SK-N-MC (cell line): Measurements from ENCODE around the gene ASF1B.
A peak's percentile ranks its signal among the peaks of the same experiment; 100 is the strongest.

ENCODE experiments used
- DNase-seq: peaks from one replicate; pipeline ENCODE4 v3.0.0-alpha.2; 2011; ENCODE audit warnings: low read depth, low spot score
- H3K27ac ChIP-seq: fragments of 200-600 bp; sonication (generic); 2 replicates; pipeline ENCODE4 v1.5.1; 2016; ENCODE audit warnings: mixed run types
- H3K36me3 ChIP-seq: fragments of 200-600 bp; sonication (generic); 2 replicates; pipeline ENCODE4 v1.6.1; 2017; ENCODE audit warnings: antibody characterized with exemption, low read length, mixed read lengths; ENCODE audit not compliant: insufficient read depth
- H3K4me3 ChIP-seq: fragments of 200-600 bp; sonication (generic); 2 replicates; pipeline ENCODE4 v1.5.1; 2016
- H3K9ac ChIP-seq: fragments of 200-600 bp; sonication (generic); 2 replicates; pipeline ENCODE4 v1.8.0; 2017; ENCODE audit warnings: mixed run types, mixed read lengths; ENCODE audit not compliant: insufficient read length
- H3K9me3 ChIP-seq: fragments of 200-600 bp; sonication (generic); 2 replicates; pipeline ENCODE4 v1.6.1; 2017; ENCODE audit warnings: low read depth, mild to moderate bottlenecking, antibody characterized with exemption, low read length, moderate library complexity, mixed read lengths
- EZH2 ChIP-seq: fragments of 200-600 bp; sonication (generic); IDR thresholded peaks from one replicate; pipeline ENCODE4 v1.6.1; 2017; ENCODE audit warnings: antibody characterized with exemption
- FOXP2 ChIP-seq: optimal IDR thresholded peaks from 2 replicates; pipeline ENCODE3; 2011; ENCODE audit warnings: mild to moderate bottlenecking, moderate library complexity; ENCODE audit not compliant: insufficient read depth; ENCODE audit errors: extremely low read length, control extremely low read depth
- POLR2AphosphoS5 ChIP-seq: IDR thresholded peaks from 2 replicates; pipeline ENCODE4 v1.6.1; 2012; ENCODE audit warnings: mild to moderate bottlenecking, low read depth, low read length, borderline replicate concordance

ASF1B gene

GRCh38 chr19:14155371-14155770, 19.0 kb upstream of the ASF1B start:
- DNase-seq: no peak
- Histone ChIP-seq H3K27ac (no peak overlapping the region), H3K4me3 (no peak overlapping the region), H3K36me3 (peaks cover 66% of the 10 kb centered on the region; the same call in 1 of the 2 replicates), H3K9ac (no peak overlapping the region), H3K9me3 (no peaks in the 10 kb centered on the region)
- TF ChIP-seq POLR2AphosphoS5: no peak
- TF ChIP-seq EZH2: no peak
- TF ChIP-seq FOXP2: no peak

GRCh38 chr19:14152713-14153112, 16.3 kb upstream of the ASF1B start:
- Histone ChIP-seq H3K27ac (no peak overlapping the region), H3K9me3 (no peaks in the 10 kb centered on the region), H3K4me3 (no peak overlapping the region), H3K36me3 (peaks cover 42% of the 10 kb centered on the region; the same call in 1 of the 2 replicates), H3K9ac (no peak overlapping the region)
- TF ChIP-seq POLR2AphosphoS5 (no peak), EZH2 (no peak), FOXP2 (no peak)
- DNase-seq: no peak

- H3K27ac ChIP-seq: peak overlapping the region; percentile 85
These were observed 14.6 kb upstream of the ASF1B start for GRCh38 chr19:14150770-14151661.

DNA sequence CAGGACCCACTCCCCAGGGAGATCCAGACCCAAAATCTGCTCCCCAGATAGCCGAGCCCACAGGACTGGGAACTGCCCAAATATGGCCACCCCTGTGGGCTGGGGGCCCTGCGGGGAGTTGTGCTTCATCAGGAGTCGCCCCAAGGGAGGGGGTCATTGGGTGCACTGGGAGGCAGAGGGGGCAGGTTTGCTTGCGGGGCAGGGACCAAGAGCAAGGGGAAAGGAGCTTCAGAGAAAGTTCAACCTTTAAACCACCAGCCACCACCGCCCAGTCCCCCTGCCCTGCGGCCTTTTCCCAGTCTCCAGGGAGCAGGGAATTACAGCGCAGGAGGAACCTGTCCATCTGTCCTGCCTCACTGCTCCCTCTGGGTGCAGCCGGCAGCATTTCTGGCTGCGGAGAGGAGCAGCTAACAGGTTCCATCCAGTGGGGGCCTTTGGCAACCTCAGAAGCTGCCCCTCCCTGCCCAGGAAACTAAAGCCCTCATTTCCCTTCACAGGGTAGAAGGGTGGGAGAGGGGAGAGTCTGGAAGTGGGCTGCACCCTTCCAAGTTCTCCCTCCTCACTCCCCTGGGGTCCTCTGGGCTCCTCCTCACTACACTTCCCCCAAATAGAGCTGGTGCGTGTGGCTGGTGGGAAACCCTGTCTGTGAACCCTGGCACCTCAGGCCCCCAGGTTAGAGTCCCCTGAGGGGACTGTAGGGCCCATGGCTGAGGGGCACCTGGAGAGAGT, 13.8 kb upstream of the ASF1B start:
- H3K36me3 ChIP-seq: peaks cover 20% of the 10 kb centered on the region; the same call in 1 of the 2 replicates
- no peaks in the 10 kb centered on the region for H3K9me3 ChIP-seq
- DNase-seq: no peak
- peak overlapping the region; percentile 3; the same call in 1 of the 2 replicates for H3K4me3 ChIP-seq
- no peak overlapping the region for H3K9ac ChIP-seq
- H3K27ac ChIP-seq: peak overlapping the region; percentile 85
- TF ChIP-seq POLR2AphosphoS5: no peak
- no peak for TF ChIP-seq FOXP2
- no peak for TF ChIP-seq EZH2

More at GRCh38 chr19:14150770-14151661, 14.6 kb upstream of the ASF1B start:
- Histone ChIP-seq H3K9me3 (no peaks in the 10 kb centered on the region), H3K4me3 (no peak overlapping the region), H3K36me3 (peaks cover 27% of the 10 kb centered on the region; the same call in 1 of the 2 replicates), H3K9ac (no peak overlapping the region)
- DNase-seq: no peak
- TF ChIP-seq POLR2AphosphoS5: no peak
- no peak for TF ChIP-seq EZH2
- no peak for TF ChIP-seq FOXP2

GRCh38 chr19:14149509-14149994, 13.2 kb upstream of the ASF1B start:
- H3K9me3 ChIP-seq: no peaks in the 10 kb centered on the region
- TF ChIP-seq EZH2 (no peak), POLR2AphosphoS5 (no peak), FOXP2 (no peak)
- H3K9ac ChIP-seq: peak overlapping the region; percentile 45
- no peak for DNase-seq
- H3K36me3 ChIP-seq: peaks cover 15% of the 10 kb centered on the region; the same call in 1 of the 2 replicates
- H3K4me3 ChIP-seq: peak overlapping the region; percentile 3
- H3K27ac ChIP-seq: peak overlapping the region; percentile 85

- no peak; the same call in none of the 2 replicates for TF ChIP-seq POLR2AphosphoS5
- TF ChIP-seq EZH2: no peak
- no peak for TF ChIP-seq FOXP2
- 0 out of 2 replicates have a peak overlapping the region, but pooled peaks have one; percentile 3 for H3K4me3 ChIP-seq
- no peak for DNase-seq
- no peaks in the 10 kb centered on the region for H3K9me3 ChIP-seq
- H3K27ac ChIP-seq: peak overlapping the region; percentile 85; the same call in 1 of the 2 replicates
- H3K36me3 ChIP-seq: peaks cover 15% of the 10 kb centered on the region; the same call in 1 of the 2 replicates
- H3K9ac ChIP-seq: no peak overlapping the region
These were observed 12.5 kb upstream of the ASF1B start for GRCh38 chr19:14148751-14149410.

GRCh38 chr19:14147797-14148605, 11.6 kb upstream of the ASF1B start:
- no peak overlapping the region for H3K9ac ChIP-seq
- peak overlapping the region; percentile 50 for H3K27ac ChIP-seq
- no peaks in the 10 kb centered on the region for H3K9me3 ChIP-seq
- peak; percentile 46; the same call in 1 of the 2 replicates for TF ChIP-seq POLR2AphosphoS5
- no peak for TF ChIP-seq EZH2
- no peak for DNase-seq
- peaks cover 15% of the 10 kb centered on the region; the same call in 1 of the 2 replicates for H3K36me3 ChIP-seq
- H3K4me3 ChIP-seq: no peak overlapping the region
